Trophoblast cell (in vitro differentiated cells and primary cell): ENCODE measurements around the gene ZNF582.

ENCODE experiments used
- DNase-seq, 2 donors: peaks; one replicate each; pipeline ENCODE4 v3.0.0-alpha.2; 2016
- H2AFZ ChIP-seq: 2 replicates; pipeline ENCODE4 v1.6.1; 2013; ENCODE audit warnings: low read length, moderate library complexity, mild to moderate bottlenecking; ENCODE audit not compliant: insufficient read depth, poor library complexity
- H2AK5ac ChIP-seq: 2 replicates; pipeline ENCODE4 v1.6.1; 2013; ENCODE audit warnings: mild to moderate bottlenecking, low read length
- H2BK120ac ChIP-seq: 2 replicates; pipeline ENCODE4 v1.6.1; 2013; ENCODE audit warnings: low read length, mild to moderate bottlenecking, moderate library complexity; ENCODE audit not compliant: insufficient read depth, poor library complexity
- H2BK12ac ChIP-seq: 2 replicates; pipeline ENCODE4 v1.6.1; 2013; ENCODE audit warnings: mild to moderate bottlenecking, low read length, moderate library complexity
- H2BK5ac ChIP-seq: 2 replicates; pipeline ENCODE4 v1.6.1; 2013; ENCODE audit warnings: low read length, low read depth, moderate library complexity, mild to moderate bottlenecking; ENCODE audit not compliant: poor library complexity
- H3K14ac ChIP-seq: 2 replicates; pipeline ENCODE4 v1.6.1; 2013; ENCODE audit warnings: mild to moderate bottlenecking, low read length
- H3K18ac ChIP-seq: 2 replicates; pipeline ENCODE4 v1.6.1; 2013; ENCODE audit warnings: mild to moderate bottlenecking, low read length
- H3K23ac ChIP-seq: 2 replicates; pipeline ENCODE4 v1.6.1; 2013; ENCODE audit warnings: low read length
- H3K27ac ChIP-seq: 2 replicates; pipeline ENCODE4 v1.5.1; 2013; ENCODE audit warnings: low read depth, mild to moderate bottlenecking, inconsistent platforms, low read length, moderate library complexity
- H3K27me3 ChIP-seq: 2 replicates; pipeline ENCODE4 v1.6.1; 2013; ENCODE audit warnings: inconsistent platforms, mild to moderate bottlenecking, low read length, moderate library complexity; ENCODE audit not compliant: insufficient read depth
- H3K36me3 ChIP-seq, 2 experiments: 1 replicate in 1 of 2; 2 replicates in 1 of 2; pipeline ENCODE4 v1.6.1; 2013; ENCODE audit warnings: low read length in 2 of 2, mild to moderate bottlenecking in 2 of 2, moderate library complexity in 1 of 2; ENCODE audit not compliant: insufficient read depth in 2 of 2, control insufficient read depth in 1 of 2
- H3K4ac ChIP-seq: 2 replicates; pipeline ENCODE4 v1.6.1; 2013; ENCODE audit warnings: low read depth, mild to moderate bottlenecking, low read length, moderate library complexity
- H3K4me1 ChIP-seq, 2 experiments: 1 replicate in 1 of 2; 2 replicates in 1 of 2; pipeline ENCODE4 v1.6.1; 2013; ENCODE audit warnings: low read length in 2 of 2, mild to moderate bottlenecking in 2 of 2, moderate library complexity in 1 of 2; ENCODE audit not compliant: insufficient read depth in 2 of 2, control insufficient read depth in 1 of 2
- H3K4me2 ChIP-seq: 2 replicates; pipeline ENCODE4 v1.6.1; 2013; ENCODE audit warnings: inconsistent platforms, mild to moderate bottlenecking, low read length, moderate library complexity
- H3K4me3 ChIP-seq: 2 replicates; pipeline ENCODE4 v1.5.1; 2013; ENCODE audit warnings: mild to moderate bottlenecking, low read depth, low read length, inconsistent platforms
- H3K79me1 ChIP-seq: one replicate; pipeline ENCODE4 v1.6.1; 2013; ENCODE audit warnings: low read length
- H3K79me2 ChIP-seq: 2 replicates; pipeline ENCODE4 v1.6.1; 2013; ENCODE audit warnings: low read length, mild to moderate bottlenecking; ENCODE audit not compliant: control insufficient read depth, insufficient read depth, poor library complexity
- H3K9ac ChIP-seq: 2 replicates; pipeline ENCODE4 v1.6.1; 2013; ENCODE audit warnings: mild to moderate bottlenecking, low read length
- H3K9me3 ChIP-seq: 2 replicates; pipeline ENCODE4 v1.6.1; 2013; ENCODE audit warnings: low read depth, mild to moderate bottlenecking, control low read depth, inconsistent platforms, low read length; ENCODE audit not compliant: insufficient read depth
- H4K12ac ChIP-seq: 2 replicates; pipeline ENCODE4 v1.6.1; 2013; ENCODE audit warnings: low read depth, mild to moderate bottlenecking, low read length, moderate library complexity
- H4K8ac ChIP-seq: 2 replicates; pipeline ENCODE4 v1.6.1; 2013; ENCODE audit warnings: low read depth, mild to moderate bottlenecking, low read length, moderate library complexity
- H4K91ac ChIP-seq: one replicate; pipeline ENCODE4 v1.6.1; 2013; ENCODE audit warnings: low read depth, mild to moderate bottlenecking, low read length, moderate library complexity
- WGBS: extraction: QIAGEN DNeasy Blood & Tissue Kit; methylation state at CpG from one replicate; pipeline ENCODE4 v1.1.7; 2013; ENCODE audit warnings: missing lambda C conversion rate; ENCODE audit not compliant: insufficient read length, insufficient coverage; ENCODE audit errors: extremely low coverage; 5-methylcytosine and 5-hydroxymethylcytosine counted together

Gene ZNF582

GRCh38 chr19:56405062-56405461, 11.7 kb upstream of the ZNF582 start:
- H3K18ac ChIP-seq: no peak overlapping the region
- H3K23ac ChIP-seq: peak overlapping the region; percentile 6
- H3K4me2 ChIP-seq: peak overlapping the region; percentile 67
- no peak overlapping the region for H4K12ac ChIP-seq
- H3K27me3 ChIP-seq: no peaks in the 10 kb centered on the region
- H2BK12ac ChIP-seq: no peak overlapping the region
- no peak overlapping the region for H2BK120ac ChIP-seq
- H2BK5ac ChIP-seq: no peak overlapping the region
- H3K4me3 ChIP-seq: no peak overlapping the region
- H3K9ac ChIP-seq: no peak overlapping the region
- no peak overlapping the region for H3K4ac ChIP-seq
- DNase-seq: no peak
- H3K14ac ChIP-seq: no peak overlapping the region
- H4K91ac ChIP-seq: no peak overlapping the region
- peaks cover 0 to 8% of the 10 kb centered on the region in 2 experiments for H3K4me1 ChIP-seq
- no peak overlapping the region for H2AFZ ChIP-seq
- H4K8ac ChIP-seq: no peak overlapping the region
- H2AK5ac ChIP-seq: no peak overlapping the region
- H3K36me3 ChIP-seq: peaks cover 0 to 3% of the 10 kb centered on the region in 2 experiments
- H3K27ac ChIP-seq: no peak overlapping the region
- peaks cover 9% of the 10 kb centered on the region for H3K79me1 ChIP-seq
- H3K9me3 ChIP-seq: peaks cover 15% of the 10 kb centered on the region
- WGBS: no CpG with 5 or more reads among the region's 4 CpGs
- peaks cover 5% of the 10 kb centered on the region for H3K79me2 ChIP-seq

- Histone ChIP-seq H3K14ac (peak overlapping the region; percentile 75), H2BK12ac (no peak overlapping the region)
Measured at GRCh38 chr19:56404705-56405056, 11.3 kb upstream of the ZNF582 start.

DNA sequence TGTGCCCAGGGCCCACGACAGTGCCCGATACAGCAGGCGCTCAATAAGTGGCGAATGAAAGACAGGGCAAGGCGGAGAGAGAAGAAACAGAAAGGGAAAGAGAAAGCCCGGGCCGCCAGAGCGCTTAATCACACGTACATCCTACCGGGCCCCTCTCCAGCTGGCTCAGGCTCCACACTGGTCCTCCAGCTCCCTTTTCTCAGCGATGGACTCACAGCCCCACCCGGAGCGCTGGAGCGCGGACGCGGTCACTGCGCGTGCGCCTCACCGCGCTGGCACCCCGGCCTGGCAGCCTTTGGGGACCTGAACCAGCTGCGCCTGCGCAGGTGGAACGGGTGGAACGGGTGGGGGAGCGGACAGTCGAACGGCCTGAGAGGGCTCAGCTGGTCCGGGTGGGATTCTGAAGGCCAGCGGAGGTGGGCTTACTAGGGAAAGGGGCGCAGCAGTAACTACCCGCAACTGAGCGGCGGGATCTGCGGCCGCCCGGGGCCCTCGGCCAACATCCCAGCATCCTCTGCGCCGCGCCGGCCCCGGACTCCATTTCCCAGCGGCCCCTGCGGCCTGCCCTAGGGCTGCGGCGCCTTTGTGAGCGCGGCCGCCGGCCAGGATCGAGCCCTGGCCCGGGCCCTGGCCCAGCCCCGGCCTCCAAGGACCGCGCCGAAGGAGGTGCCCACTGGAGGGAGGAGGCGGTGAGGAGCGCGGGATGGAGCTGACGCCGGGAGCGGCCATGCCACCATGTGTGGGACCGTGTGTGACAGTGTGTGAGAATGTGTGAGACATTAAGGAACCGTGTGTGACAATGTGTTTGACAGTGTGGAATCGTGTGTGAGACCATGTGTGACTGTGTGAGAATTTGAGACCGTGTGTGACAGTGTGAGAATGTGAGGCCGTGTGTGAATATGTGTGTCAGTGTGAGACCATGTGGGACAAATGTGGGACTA, 10.7 kb upstream of the ZNF582 start, which contains the start of gene ZNF583:
Gene ZNF583, plus strand, starts transcription at position 569 of the 941 bp plus-strand sequence. CDS start 2,783 bp downstream, outside the sequence.
- WGBS: no CpG with 5 or more reads among the region's 70 CpGs
- DNase-seq: peak; percentile 82 to 92
- peak within 1 kb of the TSS; percentile 84 for H4K91ac ChIP-seq
- H3K4me3 ChIP-seq: peak within 1 kb of the TSS; percentile 85
- H3K9me3 ChIP-seq: peaks cover 17% of the 10 kb centered on the region
- H3K79me1 ChIP-seq: peaks cover 9% of the 10 kb centered on the region
- peaks cover 5% of the 10 kb centered on the region for H3K79me2 ChIP-seq
- H4K12ac ChIP-seq: peak within 1 kb of the TSS; percentile 69
- peak within 1 kb of the TSS; percentile 6 for H2AK5ac ChIP-seq
- peak within 1 kb of the TSS; percentile 91 for H3K9ac ChIP-seq
- H3K4me1 ChIP-seq: peaks cover 0 to 8% of the 10 kb centered on the region in 2 experiments
- H3K4me2 ChIP-seq: peak within 1 kb of the TSS; percentile 67
- peak within 1 kb of the TSS; percentile 17 for H3K4ac ChIP-seq
- peak within 1 kb of the TSS; percentile 39 for H3K27ac ChIP-seq
- H3K36me3 ChIP-seq: peaks cover 0 to 6% of the 10 kb centered on the region in 2 experiments
- peak within 1 kb of the TSS; percentile 81 for H3K18ac ChIP-seq
- H2BK12ac ChIP-seq: no peak within 1 kb of the TSS
- H4K8ac ChIP-seq: peak within 1 kb of the TSS; percentile 92
- peak within 1 kb of the TSS; percentile 89 for H2BK5ac ChIP-seq
- H2BK120ac ChIP-seq: peak within 1 kb of the TSS; percentile 86
- H3K27me3 ChIP-seq: no peaks in the 10 kb centered on the region
- H2AFZ ChIP-seq: peak within 1 kb of the TSS; percentile 94
- peak within 1 kb of the TSS; percentile 6 for H3K23ac ChIP-seq
- H3K14ac ChIP-seq: peak within 1 kb of the TSS; percentile 89

More at GRCh38 chr19:56404705-56405056, 11.3 kb upstream of the ZNF582 start:
- peak overlapping the region; percentile 85 for H3K4me3 ChIP-seq
- H4K91ac ChIP-seq: peak overlapping the region; percentile 67
- peak overlapping the region; percentile 6 for H3K23ac ChIP-seq
- H3K79me2 ChIP-seq: peaks cover 5% of the 10 kb centered on the region
- H3K9ac ChIP-seq: peak overlapping the region; percentile 87
- peaks cover 15% of the 10 kb centered on the region for H3K9me3 ChIP-seq
- H3K4me1 ChIP-seq: peaks cover 0 to 8% of the 10 kb centered on the region in 2 experiments
- WGBS: no CpG with 5 or more reads among the region's 9 CpGs
- H2BK5ac ChIP-seq: no peak overlapping the region
- H3K4me2 ChIP-seq: peak overlapping the region; percentile 67
- no peaks in the 10 kb centered on the region for H3K27me3 ChIP-seq
- DNase-seq: no peak
- H2AFZ ChIP-seq: peak overlapping the region; percentile 73
- H3K4ac ChIP-seq: no peak overlapping the region
- H3K27ac ChIP-seq: no peak overlapping the region
- H3K36me3 ChIP-seq: peaks cover 0 to 3% of the 10 kb centered on the region in 2 experiments
- H3K18ac ChIP-seq: peak overlapping the region; percentile 42
- H4K8ac ChIP-seq: peak overlapping the region; percentile 92
- H3K79me1 ChIP-seq: peaks cover 9% of the 10 kb centered on the region
- no peak overlapping the region for H2AK5ac ChIP-seq
- H4K12ac ChIP-seq: peak overlapping the region; percentile 56
- H2BK120ac ChIP-seq: no peak overlapping the region

DNA sequence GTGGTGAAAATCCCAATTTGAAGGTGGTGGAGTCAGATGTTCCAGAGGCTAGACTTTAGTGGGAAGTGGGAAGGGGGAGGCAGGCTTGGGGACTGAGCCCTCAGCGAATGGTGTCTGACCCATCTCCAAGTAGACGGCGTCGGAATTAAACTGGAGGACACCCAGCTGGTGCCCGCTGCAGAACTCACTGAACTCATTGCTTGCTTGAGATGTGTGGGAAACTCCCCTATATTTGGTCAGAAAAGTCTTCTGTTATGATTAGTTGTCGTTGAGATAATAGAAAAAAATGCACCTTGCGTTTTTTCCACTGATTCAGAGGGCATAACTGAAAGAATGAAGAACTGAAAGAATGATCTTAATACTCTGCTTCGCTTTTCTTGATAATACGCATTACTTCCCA, 9.9 kb upstream of the ZNF582 start:
- Histone ChIP-seq H2AK5ac (no peak overlapping the region), H3K9me3 (peaks cover 17% of the 10 kb centered on the region), H4K12ac (no peak overlapping the region), H3K79me2 (peaks cover 5% of the 10 kb centered on the region), H3K23ac (no peak overlapping the region), H2AFZ (no peak overlapping the region), H3K4me2 (peak overlapping the region; percentile 67), H4K91ac (no peak overlapping the region), H2BK120ac (no peak overlapping the region), H3K4me3 (no peak overlapping the region), H3K4ac (no peak overlapping the region), H2BK5ac (no peak overlapping the region), H3K79me1 (peaks cover 9% of the 10 kb centered on the region), H3K36me3 (peaks cover 2 to 6% of the 10 kb centered on the region in 2 experiments), H3K4me1 (peaks cover 0 to 8% of the 10 kb centered on the region in 2 experiments), H3K14ac (no peak overlapping the region), H4K8ac (peak overlapping the region; percentile 61), H3K27ac (no peak overlapping the region), H2BK12ac (no peak overlapping the region), H3K18ac (no peak overlapping the region), H3K27me3 (no peaks in the 10 kb centered on the region), H3K9ac (no peak overlapping the region)
- WGBS: no CpG with 5 or more reads among the region's 9 CpGs
- peak in 1 of 2 donors; percentile 5 for DNase-seq
